Endothelial cell of umbilical vein (primary cell): ENCODE data around the gene RSRC1. TPM values are rescaled to one million over a fixed set of nuclear protein-coding genes. Genes with fewer than 3 reads are reported as not detected.

Source experiments
- BruUV-seq: library from RNA; stranded (reverse); fragments of 400-500 nt; replicated peaks from 2 replicates; lab custom pipeline; 2021; lab: Mats Ljungman, UMichigan
- CTCF ChIA-PET: fragments of 300-600, 350-600 bp; sonication (Branson Sonifier 250); formaldehyde crosslinking; loops from one replicate; lab custom pipeline; 2021; ENCODE audit warnings: antibody characterized with exemption, inconsistent platforms; lab: Charles Lee
- POLR2A ChIA-PET: fragments of 300-600, 350-600 bp; sonication (Branson Sonifier 250); formaldehyde crosslinking; loops from one replicate; lab custom pipeline; 2021; ENCODE audit warnings: antibody characterized with exemption, inconsistent platforms; lab: Charles Lee
- DNase-seq: peaks from one replicate; pipeline ENCODE4 v3.0.0-alpha.2; 2011; ENCODE audit warnings: low read depth, low spot score
- FAIRE-seq: peaks from 2 replicates; lab custom pipeline; 2011; peaks lifted over from hg19 to GRCh38; lab: Jason Lieb, UNC
- H2AFZ ChIP-seq: 2 replicates; pipeline ENCODE4 v1.6.0; 2012; ENCODE audit warnings: low read depth, low read length, control low read depth, inconsistent platforms
- H3K27ac ChIP-seq: 2 replicates; pipeline ENCODE4 v1.5.1; 2011; ENCODE audit warnings: low read depth, mild to moderate bottlenecking, control low read depth, low read length, moderate library complexity; ENCODE audit not compliant: insufficient read depth
- H3K27me3 ChIP-seq, 2 experiments: 2 replicates each; pipeline versions ENCODE4 v1.6.0 to v1.6.1; 2011; ENCODE audit warnings: low read length in 2 of 2, mixed read lengths in 1 of 2; ENCODE audit not compliant: control insufficient read depth in 2 of 2, insufficient read depth in 2 of 2
- H3K36me3 ChIP-seq, 2 experiments: 2 replicates in 1 of 2; 3 replicates in 1 of 2; pipeline ENCODE4 v1.5.1; 2011; ENCODE audit warnings: low read length in 2 of 2, mild to moderate bottlenecking in 1 of 2, moderate library complexity in 1 of 2; ENCODE audit not compliant: control insufficient read depth in 2 of 2, insufficient read depth in 2 of 2; ENCODE audit errors: extremely low read depth in 1 of 2
- H3K4me1 ChIP-seq: 3 replicates; pipeline ENCODE4 v1.5.1; 2011; ENCODE audit warnings: mild to moderate bottlenecking, low read length; ENCODE audit not compliant: control insufficient read depth, insufficient read depth; ENCODE audit errors: extremely low read depth
- H3K4me2 ChIP-seq: 2 replicates; pipeline ENCODE4 v1.6.1; 2011; ENCODE audit warnings: low read length, control low read depth, mixed read lengths; ENCODE audit not compliant: insufficient read depth
- H3K4me3 ChIP-seq, 3 experiments: fragments of 200-600 bp in 1 of 3; sonication (generic), shearing (Covaris generic) in 1 of 3; replicated peaks in 1 of 3; 2 replicates each; pipeline ENCODE4 v1.5.1; 2011 to 2016; ENCODE audit warnings: control low read depth in 3 of 3, low read length in 3 of 3, mild to moderate bottlenecking in 2 of 3, inconsistent platforms in 1 of 3, low read depth in 1 of 3, moderate library complexity in 1 of 3; ENCODE audit not compliant: insufficient read depth in 1 of 3
- H3K79me2 ChIP-seq: 2 replicates; pipeline ENCODE4 v1.6.0; 2012; ENCODE audit warnings: low read length, inconsistent platforms; ENCODE audit not compliant: control insufficient read depth, insufficient read depth
- H3K9ac ChIP-seq: replicated peaks from 2 replicates; pipeline ENCODE3; 2011; ENCODE audit warnings: low read length, control low read depth; ENCODE audit not compliant: insufficient read depth; ENCODE audit errors: extremely low read depth
- H3K9me1 ChIP-seq: replicated peaks from 3 replicates; pipeline ENCODE4 v1.6.0; 2011; ENCODE audit warnings: mild to moderate bottlenecking, low read length; ENCODE audit not compliant: control insufficient read depth, insufficient read depth; ENCODE audit errors: extremely low read depth
- H3K9me3 ChIP-seq: replicated peaks from 2 replicates; pipeline ENCODE4 v1.5.1; 2012; ENCODE audit warnings: low read length, inconsistent platforms; ENCODE audit not compliant: control insufficient read depth, insufficient read depth
- H4K20me1 ChIP-seq: replicated peaks from 2 replicates; pipeline ENCODE3; 2011; ENCODE audit warnings: mild to moderate bottlenecking, low read length; ENCODE audit not compliant: control insufficient read depth, insufficient read depth; ENCODE audit errors: extremely low read depth
- EZH2 ChIP-seq: IDR thresholded peaks from 2 replicates; pipeline ENCODE4 v1.6.1; 2012; ENCODE audit warnings: borderline replicate concordance, low read depth, mild to moderate bottlenecking, moderate library complexity, low read length, inconsistent platforms; ENCODE audit not compliant: severe bottlenecking
- FOS ChIP-seq: IDR thresholded peaks from 2 replicates; pipeline ENCODE4 v1.6.1; 2011; ENCODE audit warnings: mild to moderate bottlenecking, low read length, moderate library complexity, borderline replicate concordance; ENCODE audit not compliant: insufficient read depth
- GATA2 ChIP-seq: IDR thresholded peaks from 2 replicates; pipeline ENCODE4 v1.7.0; 2011; ENCODE audit warnings: low read depth, mild to moderate bottlenecking, moderate library complexity, mixed read lengths, low read length; ENCODE audit not compliant: insufficient read length, insufficient read depth
- JUN ChIP-seq: IDR thresholded peaks from 2 replicates; pipeline ENCODE4 v1.6.1; 2011; ENCODE audit warnings: borderline replicate concordance, low read depth; ENCODE audit not compliant: insufficient read length, insufficient read depth
- MAX ChIP-seq: IDR thresholded peaks from 2 replicates; pipeline ENCODE4 v1.6.1; 2011; ENCODE audit not compliant: insufficient read depth, insufficient read length
- MYC ChIP-seq: IDR thresholded peaks from one replicate; pipeline ENCODE4 v1.6.1; 2011; ENCODE audit warnings: mild to moderate bottlenecking, low read depth, low read length
- POLR2A ChIP-seq: IDR thresholded peaks from 2 replicates; pipeline ENCODE4 v1.6.1; 2012; ENCODE audit warnings: low read depth, mild to moderate bottlenecking, control low read depth, low read length
- POLR2AphosphoS5 ChIP-seq: IDR thresholded peaks from 2 replicates; pipeline ENCODE4 v1.6.1; 2012; ENCODE audit warnings: low read depth, mild to moderate bottlenecking, control low read depth, low read length, moderate library complexity; ENCODE audit not compliant: insufficient read depth
- dilution Hi-C: fragments of 300-500 bp; cut with MboI; formaldehyde crosslinking; loops from one replicate; pipeline ENCODE4 v1.15.0; 2019; ENCODE audit warnings: low sequenced_read_pairs; ENCODE audit not compliant: extremely low pct_ligation_motif_present
- intact Hi-C: fragments of 100-400 bp; cut with micrococcal nuclease; formaldehyde crosslinking; loops from one replicate; pipeline ENCODE4 v1.10.0; 2022
- polyA plus RNA-seq, 4 experiments: library from polyadenylated mRNA; depleted of rRNA in 3 of 4; stranded (reverse) in 3 of 4; unstranded in 1 of 4; fragments of >200 nt; gene quantifications; 2 replicates each; pipeline versions ENCODE4 v1.2.1 to v1.2.3, GENCODE V29; 2011 to 2012; ENCODE audit warnings: missing spikeins in 1 of 4
- total RNA-seq: library from RNA; stranded (reverse); gene quantifications from 2 replicates; pipeline ENCODE4 v1.2.3, GENCODE V29; 2021
- TF ChIP-seq, protein P1 (sequence below), 2 donors: IDR thresholded peaks; 1 replicate in 1 of 2; 2 replicates in 1 of 2; pipeline ENCODE4 v1.5.1; 2011; ENCODE audit warnings: low read length in 2 of 2, mild to moderate bottlenecking in 2 of 2, moderate library complexity in 2 of 2, control low read depth in 1 of 2, inconsistent platforms in 1 of 2, low read depth in 1 of 2; ENCODE audit not compliant: insufficient read depth in 1 of 2; ENCODE audit errors: extremely low read depth in 1 of 2

Gene RSRC1
- total and polyA plus RNA-seq, 2 donors (not counting 3 experiments of a cell fraction or from before 2014, with no cell fraction given) = 1.8 to 25.4 TPM

- Histone ChIP-seq H3K4me3 (no peak overlapping the region), H3K27ac (no peak overlapping the region), H2AFZ (no peak overlapping the region), H3K36me3 (no peaks in the 10 kb centered on the region), H3K9ac (no peak overlapping the region), H3K4me2 (no peak overlapping the region), H3K79me2 (no peaks in the 10 kb centered on the region), H3K9me3 (no peaks in the 10 kb centered on the region), H4K20me1 (no peaks in the 10 kb centered on the region), H3K9me1 (no peaks in the 10 kb centered on the region), H3K4me1 (peaks cover 21% of the 10 kb centered on the region), H3K27me3 (no peaks in the 10 kb centered on the region)
- DNase-seq (no peak), FAIRE-seq (no peak)
- TF ChIP-seq JUN = no peak
- TF ChIP-seq, protein P1, sequence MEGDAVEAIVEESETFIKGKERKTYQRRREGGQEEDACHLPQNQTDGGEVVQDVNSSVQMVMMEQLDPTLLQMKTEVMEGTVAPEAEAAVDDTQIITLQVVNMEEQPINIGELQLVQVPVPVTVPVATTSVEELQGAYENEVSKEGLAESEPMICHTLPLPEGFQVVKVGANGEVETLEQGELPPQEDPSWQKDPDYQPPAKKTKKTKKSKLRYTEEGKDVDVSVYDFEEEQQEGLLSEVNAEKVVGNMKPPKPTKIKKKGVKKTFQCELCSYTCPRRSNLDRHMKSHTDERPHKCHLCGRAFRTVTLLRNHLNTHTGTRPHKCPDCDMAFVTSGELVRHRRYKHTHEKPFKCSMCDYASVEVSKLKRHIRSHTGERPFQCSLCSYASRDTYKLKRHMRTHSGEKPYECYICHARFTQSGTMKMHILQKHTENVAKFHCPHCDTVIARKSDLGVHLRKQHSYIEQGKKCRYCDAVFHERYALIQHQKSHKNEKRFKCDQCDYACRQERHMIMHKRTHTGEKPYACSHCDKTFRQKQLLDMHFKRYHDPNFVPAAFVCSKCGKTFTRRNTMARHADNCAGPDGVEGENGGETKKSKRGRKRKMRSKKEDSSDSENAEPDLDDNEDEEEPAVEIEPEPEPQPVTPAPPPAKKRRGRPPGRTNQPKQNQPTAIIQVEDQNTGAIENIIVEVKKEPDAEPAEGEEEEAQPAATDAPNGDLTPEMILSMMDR (IDR thresholded peaks at IDR 0.05; ENCODE audit: extremely low read depth in 1 of 2, insufficient read depth in 1 of 2, low read depth in 1 of 2, low read length in 2 of 2) = no peak
- TF ChIP-seq MAX = no peak
- TF ChIP-seq FOS = no peak
- no peak for TF ChIP-seq EZH2
- no peak for TF ChIP-seq POLR2A
- no peak for TF ChIP-seq GATA2
- no peak for TF ChIP-seq POLR2AphosphoS5
- no peak for TF ChIP-seq MYC
- dilution Hi-C loops = no loop called here
- ChIA-PET CTCF (interaction anchor here (0.6 to 1.9 kb wide), 2 partner anchors 11 to 46 kb away, joined by 3 to 5 read pairs; no protein-coding TSS in a partner anchor), POLR2A (no interaction called here)
- BruUV-seq = no TSS peak
- intact Hi-C loops = no loop called here
Observed at GRCh38 chr3:158165141-158165655, 55.3 kb downstream of the RSRC1 start.
